ENCODE measurements around the gene SLC35B1.

Gene SLC35B1

DNA sequence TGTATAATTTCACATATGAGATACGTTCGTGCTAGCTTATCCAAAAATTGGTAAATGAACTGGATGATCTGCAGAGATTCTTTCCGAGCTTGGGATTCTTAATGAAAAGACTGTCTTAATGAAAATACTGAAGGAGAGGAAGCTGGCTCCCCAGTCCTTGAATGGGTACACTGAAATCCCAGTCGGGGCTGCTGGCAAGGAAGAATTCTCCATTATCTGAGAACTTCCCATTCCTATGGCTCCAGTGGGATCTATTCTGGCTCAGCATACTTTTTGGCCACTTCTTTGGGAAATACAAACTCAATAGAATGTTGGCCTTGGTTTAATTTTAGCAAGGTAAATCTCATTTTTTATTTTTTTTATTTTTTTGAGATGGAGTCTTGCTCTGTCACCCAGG, 23.7 kb upstream of the SLC35B1 start:
- DNase-seq (ENCODE audit: low read depth), result no peak
- TF ChIP-seq, protein P1, sequence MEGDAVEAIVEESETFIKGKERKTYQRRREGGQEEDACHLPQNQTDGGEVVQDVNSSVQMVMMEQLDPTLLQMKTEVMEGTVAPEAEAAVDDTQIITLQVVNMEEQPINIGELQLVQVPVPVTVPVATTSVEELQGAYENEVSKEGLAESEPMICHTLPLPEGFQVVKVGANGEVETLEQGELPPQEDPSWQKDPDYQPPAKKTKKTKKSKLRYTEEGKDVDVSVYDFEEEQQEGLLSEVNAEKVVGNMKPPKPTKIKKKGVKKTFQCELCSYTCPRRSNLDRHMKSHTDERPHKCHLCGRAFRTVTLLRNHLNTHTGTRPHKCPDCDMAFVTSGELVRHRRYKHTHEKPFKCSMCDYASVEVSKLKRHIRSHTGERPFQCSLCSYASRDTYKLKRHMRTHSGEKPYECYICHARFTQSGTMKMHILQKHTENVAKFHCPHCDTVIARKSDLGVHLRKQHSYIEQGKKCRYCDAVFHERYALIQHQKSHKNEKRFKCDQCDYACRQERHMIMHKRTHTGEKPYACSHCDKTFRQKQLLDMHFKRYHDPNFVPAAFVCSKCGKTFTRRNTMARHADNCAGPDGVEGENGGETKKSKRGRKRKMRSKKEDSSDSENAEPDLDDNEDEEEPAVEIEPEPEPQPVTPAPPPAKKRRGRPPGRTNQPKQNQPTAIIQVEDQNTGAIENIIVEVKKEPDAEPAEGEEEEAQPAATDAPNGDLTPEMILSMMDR (IDR thresholded peaks at IDR 0.05; ENCODE audit: insufficient read depth, low read depth, low read length, missing control alignments), result no peak
- no peak overlapping the region for H3K4me3 ChIP-seq (ENCODE audit: low read depth, low read length)

DNA sequence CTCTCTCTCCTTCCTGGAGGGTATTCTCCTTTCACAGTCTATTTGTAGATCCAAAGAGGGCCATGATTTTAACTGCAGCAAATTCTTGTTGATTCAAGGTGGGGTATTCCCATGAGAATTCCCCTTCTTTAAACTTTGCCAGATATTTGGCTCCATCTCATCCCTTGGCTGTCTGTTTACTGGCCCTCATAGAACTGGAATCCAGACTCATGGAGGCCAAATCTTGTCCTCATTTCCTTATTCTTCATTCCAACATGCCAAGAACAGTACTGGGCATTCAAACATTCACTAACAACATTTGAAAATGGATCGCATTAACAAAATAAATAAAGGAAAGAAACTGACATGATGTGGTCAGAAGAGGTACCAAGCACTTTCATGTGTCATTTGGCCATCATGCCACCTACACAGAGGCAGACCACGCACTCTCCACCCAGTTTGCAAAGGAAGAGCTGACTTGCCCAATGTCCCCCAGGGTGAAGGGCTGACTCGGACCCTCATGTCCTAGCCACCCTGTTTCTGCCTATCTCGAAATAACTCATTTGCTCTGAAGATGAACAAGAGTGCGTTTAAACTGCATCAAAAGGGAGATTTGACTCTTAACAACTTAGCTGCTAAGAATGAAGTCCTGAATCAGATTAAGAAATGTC, 23.1 kb upstream of the SLC35B1 start:
- no peak for DNase-seq (ENCODE audit: low read depth)
- TF ChIP-seq, protein P1 (IDR thresholded peaks at IDR 0.05; ENCODE audit: insufficient read depth, low read depth, low read length, missing control alignments), result no peak
- H3K4me3 ChIP-seq (ENCODE audit: low read depth, low read length), result no peak overlapping the region

DNA sequence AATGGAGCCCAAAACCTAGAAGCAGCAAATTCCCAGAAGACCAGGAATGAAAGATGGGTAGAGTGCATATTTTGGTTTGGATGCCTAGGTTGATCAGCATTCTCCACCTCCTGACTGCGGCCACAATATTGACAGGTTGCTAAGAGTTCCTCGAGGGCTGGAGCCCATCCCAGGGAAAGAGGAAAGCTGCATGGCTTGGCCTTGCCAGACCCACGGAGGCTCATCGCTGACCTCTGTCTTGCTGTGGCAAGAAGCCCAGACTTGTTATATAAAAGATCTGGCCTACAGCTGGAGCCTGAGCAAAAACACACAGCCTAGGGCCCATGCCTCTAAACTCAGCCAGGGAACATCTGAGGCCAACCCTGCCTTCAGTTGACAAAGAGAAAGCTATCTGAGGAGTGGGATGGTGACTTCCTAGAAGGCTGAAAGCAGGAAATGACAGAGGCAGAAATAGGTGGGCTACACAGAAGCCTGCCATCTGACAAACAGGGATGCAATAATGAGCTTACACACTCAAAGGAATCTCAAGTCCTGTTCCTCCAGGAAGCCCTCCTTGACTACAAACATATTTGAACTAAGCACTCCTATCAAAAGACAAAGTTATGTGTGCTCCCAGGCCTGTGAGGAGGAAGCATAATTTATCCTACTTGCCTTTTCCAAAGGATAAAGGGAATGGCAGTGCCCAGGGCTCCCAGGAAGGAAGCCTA, 22.5 kb upstream of the SLC35B1 start:
- DNase-seq (ENCODE audit: low read depth), result no peak
- no peak overlapping the region for H3K4me3 ChIP-seq (ENCODE audit: low read depth, low read length)
- TF ChIP-seq, protein P1 (IDR thresholded peaks at IDR 0.05; ENCODE audit: insufficient read depth, low read depth, low read length, missing control alignments), result no peak

DNA sequence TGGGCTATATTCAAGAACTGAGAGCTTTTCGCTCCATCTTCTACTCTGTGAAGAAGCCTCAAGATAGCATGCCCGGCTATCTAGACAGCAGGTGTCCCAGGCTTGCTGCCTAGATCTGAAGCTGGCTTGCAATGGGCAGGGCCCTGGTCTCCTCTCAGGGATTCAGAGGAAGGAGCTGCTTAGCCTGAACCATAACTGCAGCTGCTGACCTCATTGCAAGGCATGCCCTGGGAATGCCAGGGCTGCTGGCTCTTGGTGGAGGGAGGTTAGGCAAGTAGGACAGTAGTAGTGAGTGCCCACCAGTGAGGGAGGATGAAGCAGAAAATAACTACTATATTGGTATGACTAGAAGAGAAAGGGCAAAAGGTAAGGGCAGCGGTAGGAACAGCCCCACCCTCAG, 21.3 kb upstream of the SLC35B1 start:
- TF ChIP-seq, protein P1 (IDR thresholded peaks at IDR 0.05; ENCODE audit: insufficient read depth, low read depth, low read length, missing control alignments), result no peak
- no peak for DNase-seq (ENCODE audit: low read depth)
- no peak overlapping the region for H3K4me3 ChIP-seq (ENCODE audit: low read depth, low read length)

DNA sequence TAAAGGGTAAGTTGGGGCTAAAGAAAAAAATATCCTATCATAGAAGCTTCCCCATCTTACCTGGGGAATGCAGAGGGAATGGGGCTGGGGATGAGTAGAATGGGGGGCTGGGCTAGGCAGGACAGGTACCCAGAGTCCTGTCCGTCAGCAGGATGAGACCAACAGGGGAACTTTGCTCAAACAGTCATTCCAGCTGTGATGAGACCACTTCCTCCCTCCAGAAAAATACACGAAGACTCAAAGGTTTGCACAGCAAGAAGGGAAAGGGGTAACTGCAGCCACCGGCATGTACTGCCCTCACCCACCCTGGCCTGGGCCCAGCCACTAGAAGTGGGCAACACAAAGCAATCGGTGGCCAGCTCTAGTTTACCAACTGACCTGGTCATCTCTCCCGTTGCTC, 20.7 kb upstream of the SLC35B1 start:
- TF ChIP-seq, protein P1 (IDR thresholded peaks at IDR 0.05; ENCODE audit: insufficient read depth, low read depth, low read length, missing control alignments), result no peak
- no peak for DNase-seq (ENCODE audit: low read depth)

DNA sequence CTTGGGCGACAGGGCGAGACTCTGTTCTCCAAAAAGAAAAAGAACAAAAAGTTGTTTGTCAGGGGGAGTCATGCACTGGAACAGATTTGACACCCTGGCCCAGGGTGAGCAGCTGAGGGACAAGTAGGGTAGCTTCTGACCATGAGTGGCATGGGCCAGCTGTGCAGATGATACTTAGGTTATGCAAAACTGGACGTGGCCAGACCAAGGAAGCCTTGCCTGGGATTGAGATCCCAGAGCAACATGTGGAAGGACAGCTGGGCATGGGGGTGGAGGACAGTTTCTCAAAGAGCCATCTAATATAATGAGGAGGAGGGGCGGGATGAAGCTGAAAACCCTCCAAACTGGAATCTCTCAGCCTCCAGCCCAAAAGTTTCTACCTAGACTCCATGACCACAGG, 19.6 kb upstream of the SLC35B1 start:
- no peak overlapping the region for H3K4me3 ChIP-seq (ENCODE audit: low read depth, low read length)
- no peak for DNase-seq (ENCODE audit: low read depth)
- TF ChIP-seq, protein P1 (IDR thresholded peaks at IDR 0.05; ENCODE audit: insufficient read depth, low read depth, low read length, missing control alignments), result no peak

More for the DNA sequence above, 20.7 kb upstream of the SLC35B1 start:
- H3K4me3 ChIP-seq (ENCODE audit: low read depth, low read length), result no peak overlapping the region

All from GM12865 (cell line).